ENCODE measurements around the gene CDC25B. TPM values are rescaled to one million over a fixed set of nuclear protein-coding genes. Genes with fewer than 3 reads are reported as not detected.

Gene CDC25B
- total and polyA plus RNA-seq, 2 of the 13 experiments (the other 11 are each of a cell fraction or from before 2014, with no cell fraction given), result 14.5 to 19.4 TPM

DNA sequence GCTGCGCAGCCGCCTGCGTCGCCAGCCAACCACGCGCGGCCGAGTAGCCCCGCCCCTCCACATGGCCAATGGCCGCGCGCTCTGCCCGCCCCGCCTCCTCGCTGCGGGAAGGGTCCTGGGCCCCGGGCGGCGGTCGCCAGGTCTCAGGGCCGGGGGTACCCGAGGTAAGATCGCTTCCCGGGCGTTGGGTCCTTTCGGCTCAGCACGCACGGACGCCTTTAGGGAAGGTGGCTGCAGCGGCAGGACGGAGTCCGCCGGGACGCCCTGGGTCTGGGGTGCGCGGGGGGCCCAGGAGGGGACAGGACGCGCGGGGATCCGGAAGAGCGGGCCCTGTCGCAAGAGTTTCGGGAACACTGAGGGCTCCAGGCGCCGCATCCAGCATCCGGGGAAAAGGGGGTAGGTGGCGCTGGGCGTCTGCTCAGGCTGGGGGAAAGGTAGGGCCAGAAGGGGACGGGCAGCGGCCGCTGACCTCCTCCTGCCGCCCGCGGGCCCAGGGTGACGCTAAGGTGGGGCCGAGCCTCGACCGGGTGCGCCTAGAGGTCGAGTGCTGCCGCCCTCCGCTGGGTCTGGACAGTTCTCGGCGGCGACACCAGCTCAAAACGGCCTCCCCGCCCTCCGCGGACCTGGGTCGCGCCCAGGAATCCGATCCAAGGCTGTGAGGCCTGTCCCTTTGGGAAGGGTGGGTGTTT is 50.8 kb downstream of the CDC25B start, which contains the start of gene MAVS (continued):
- no peak for TF ChIP-seq CCAR2 (optimal IDR thresholded peaks at IDR 0.05; ENCODE audit: low read depth, low read length)
- peak; percentile 91 for TF ChIP-seq ZNF839 (CRISPR knock-in tag; IDR thresholded peaks at IDR 0.05; ENCODE audit: borderline replicate concordance)
- TF ChIP-seq MAFK (conservative IDR thresholded peaks at IDR 0.05 in 1 of 2, IDR thresholded peaks at IDR 0.05 in 1 of 2; ENCODE audit: low read length in 2 of 2), result no peak
- TF ChIP-seq ZKSCAN1 (IDR thresholded peaks at IDR 0.05; ENCODE audit: low read length), result peak; percentile 10
- peak; percentile 97 for TF ChIP-seq ATF7-NPFF (CRISPR knock-in tag; IDR thresholded peaks at IDR 0.05; ENCODE audit: low read depth)
- peak; percentile 88; the same call in 1 of the 2 replicates for TF ChIP-seq TOE1 (CRISPR knock-in tag; IDR thresholded peaks at IDR 0.05)
- TF ChIP-seq ZNF234 (CRISPR knock-in tag; conservative IDR thresholded peaks at IDR 0.05), result peak; percentile 96; the same call in 1 of the 2 replicates
- 0 out of 2 replicates have a peak, but pooled peaks have one; percentile 2 for TF ChIP-seq TBP (CRISPR knock-in tag; IDR thresholded peaks at IDR 0.05)
- peak; percentile 58; the same call in 1 of the 2 replicates for TF ChIP-seq FOXK1 (CRISPR knock-in tag; IDR thresholded peaks at IDR 0.05; ENCODE audit: borderline replicate concordance, low read depth)
- TF ChIP-seq ZNF629 (CRISPR knock-in tag; conservative IDR thresholded peaks at IDR 0.05), result no peak
- TF ChIP-seq HNF1A (IDR thresholded peaks at IDR 0.05; ENCODE audit: low read depth), result no peak
- TF ChIP-seq HNF1A (CRISPR knock-in tag; IDR thresholded peaks at IDR 0.05; ENCODE audit: borderline replicate concordance), result 0 out of 2 replicates have a peak, but pooled peaks have one; percentile 45
- TF ChIP-seq GTF2F1 (IDR thresholded peaks at IDR 0.05; ENCODE audit: low read length), result peak; percentile 61; the same call in 1 of the 2 replicates
- no peak; the same call in 1 of the 2 replicates for TF ChIP-seq CCDC6 (CRISPR knock-in tag; IDR thresholded peaks at IDR 0.05)
- peak; percentile 98 for TF ChIP-seq FOXC1 (CRISPR knock-in tag; IDR thresholded peaks at IDR 0.05; ENCODE audit: borderline replicate concordance)
- TF ChIP-seq RBM22 (optimal IDR thresholded peaks at IDR 0.05; ENCODE audit: low read length), result no peak
- TF ChIP-seq ZBTB46 (CRISPR knock-in tag; IDR thresholded peaks at IDR 0.05; ENCODE audit: borderline replicate concordance), result no peak; the same call in 1 of the 2 replicates
- peak; percentile 74; the same call in 1 of the 2 replicates for TF ChIP-seq ZNF33A (CRISPR knock-in tag; IDR thresholded peaks at IDR 0.05; ENCODE audit: borderline replicate concordance)
- TF ChIP-seq JARID2 (CRISPR knock-in tag; IDR thresholded peaks at IDR 0.05; ENCODE audit: insufficient replicate concordance), result peak; percentile 33
- peak; percentile 94 for TF ChIP-seq ZNF558 (CRISPR knock-in tag; IDR thresholded peaks at IDR 0.05; ENCODE audit: borderline replicate concordance)
- TF ChIP-seq MTF1 (CRISPR knock-in tag; IDR thresholded peaks at IDR 0.05), result 0 out of 2 replicates have a peak, but pooled peaks have one; percentile 11
- TF ChIP-seq, protein P1, sequence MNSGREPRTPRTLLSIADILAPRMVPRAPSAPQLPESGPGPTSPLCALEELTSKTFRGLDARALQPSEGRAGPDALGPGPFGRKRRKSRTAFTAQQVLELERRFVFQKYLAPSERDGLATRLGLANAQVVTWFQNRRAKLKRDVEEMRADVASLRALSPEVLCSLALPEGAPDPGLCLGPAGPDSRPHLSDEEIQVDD (CRISPR knock-in tag; IDR thresholded peaks at IDR 0.05; ENCODE audit: borderline replicate concordance), result peak; percentile 81
- no peak for TF ChIP-seq ZNF496 (CRISPR knock-in tag; IDR thresholded peaks at IDR 0.05; ENCODE audit: insufficient replicate concordance)
- peak; percentile 84 for TF ChIP-seq GATA4 (IDR thresholded peaks at IDR 0.05; ENCODE audit: borderline replicate concordance, low read depth)

Measured in HepG2 (cell line).